Fibroblast of the aortic adventitia (primary cell): ENCODE data around the gene ZNF750. TPM values are rescaled to one million over a fixed set of nuclear protein-coding genes. Genes with fewer than 3 reads are reported as not detected.

Experiments
- DNase-seq: peaks from one replicate; pipeline ENCODE4 v3.0.0-alpha.2; 2010; ENCODE audit warnings: low read depth
- H3K4me3 ChIP-seq: 2 replicates; pipeline ENCODE4 v1.5.1; 2011; ENCODE audit warnings: low read depth, mild to moderate bottlenecking, control low read depth, low read length, moderate library complexity
- total RNA-seq: library from RNA; depleted of rRNA; stranded (reverse); fragments of >200 nt; gene quantifications from 2 replicates; pipeline ENCODE4 v1.2.3, GENCODE V29; 2012; ENCODE audit warnings: low replicate concordance
- TF ChIP-seq, protein P1 (sequence below): IDR thresholded peaks from 2 replicates; pipeline ENCODE4 v1.5.1; 2011; ENCODE audit warnings: mild to moderate bottlenecking, low read length, control low read depth, inconsistent platforms; ENCODE audit not compliant: insufficient read depth

ZNF750 gene
- total RNA-seq, 1 donor = not detected

DNA sequence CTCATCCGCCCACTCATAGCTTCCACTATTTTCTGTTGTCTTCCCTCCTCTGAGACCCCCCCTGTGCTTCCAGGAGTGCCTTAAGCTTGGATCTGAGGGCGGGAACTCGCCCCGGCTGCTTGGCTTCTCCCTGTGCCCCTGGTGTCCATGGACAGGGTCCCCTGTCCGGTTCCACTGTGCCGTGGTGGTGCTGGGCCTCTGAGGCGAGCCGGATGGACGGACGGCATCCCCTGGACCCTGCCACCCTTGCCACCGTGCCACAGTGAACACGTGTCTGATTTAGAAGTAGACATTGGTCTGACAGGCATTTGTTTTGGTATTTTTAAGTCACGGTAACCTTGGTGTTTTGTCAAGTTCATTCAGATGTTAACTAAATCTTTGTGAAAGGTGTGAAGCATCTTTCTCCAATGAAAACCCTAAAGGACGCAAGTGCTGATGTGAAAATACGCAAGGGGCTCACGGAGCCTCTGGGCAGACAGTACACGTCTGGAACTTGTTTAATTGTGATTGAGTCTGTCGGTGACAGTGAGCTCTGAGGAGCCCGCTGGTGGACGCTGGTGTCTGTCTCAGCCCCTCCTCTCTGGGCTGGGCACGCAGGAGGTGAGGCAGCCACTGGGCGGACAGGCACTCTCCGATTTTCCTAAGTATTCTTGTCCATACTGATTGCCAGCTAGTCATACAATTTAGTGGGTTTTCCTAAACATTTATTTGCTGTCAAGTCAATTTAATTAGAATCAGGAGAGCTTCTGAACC, 26.3 kb downstream of the ZNF750 start:
- no peak overlapping the region for H3K4me3 ChIP-seq
- TF ChIP-seq, protein P1, sequence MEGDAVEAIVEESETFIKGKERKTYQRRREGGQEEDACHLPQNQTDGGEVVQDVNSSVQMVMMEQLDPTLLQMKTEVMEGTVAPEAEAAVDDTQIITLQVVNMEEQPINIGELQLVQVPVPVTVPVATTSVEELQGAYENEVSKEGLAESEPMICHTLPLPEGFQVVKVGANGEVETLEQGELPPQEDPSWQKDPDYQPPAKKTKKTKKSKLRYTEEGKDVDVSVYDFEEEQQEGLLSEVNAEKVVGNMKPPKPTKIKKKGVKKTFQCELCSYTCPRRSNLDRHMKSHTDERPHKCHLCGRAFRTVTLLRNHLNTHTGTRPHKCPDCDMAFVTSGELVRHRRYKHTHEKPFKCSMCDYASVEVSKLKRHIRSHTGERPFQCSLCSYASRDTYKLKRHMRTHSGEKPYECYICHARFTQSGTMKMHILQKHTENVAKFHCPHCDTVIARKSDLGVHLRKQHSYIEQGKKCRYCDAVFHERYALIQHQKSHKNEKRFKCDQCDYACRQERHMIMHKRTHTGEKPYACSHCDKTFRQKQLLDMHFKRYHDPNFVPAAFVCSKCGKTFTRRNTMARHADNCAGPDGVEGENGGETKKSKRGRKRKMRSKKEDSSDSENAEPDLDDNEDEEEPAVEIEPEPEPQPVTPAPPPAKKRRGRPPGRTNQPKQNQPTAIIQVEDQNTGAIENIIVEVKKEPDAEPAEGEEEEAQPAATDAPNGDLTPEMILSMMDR = no peak
- DNase-seq = no peak

DNA sequence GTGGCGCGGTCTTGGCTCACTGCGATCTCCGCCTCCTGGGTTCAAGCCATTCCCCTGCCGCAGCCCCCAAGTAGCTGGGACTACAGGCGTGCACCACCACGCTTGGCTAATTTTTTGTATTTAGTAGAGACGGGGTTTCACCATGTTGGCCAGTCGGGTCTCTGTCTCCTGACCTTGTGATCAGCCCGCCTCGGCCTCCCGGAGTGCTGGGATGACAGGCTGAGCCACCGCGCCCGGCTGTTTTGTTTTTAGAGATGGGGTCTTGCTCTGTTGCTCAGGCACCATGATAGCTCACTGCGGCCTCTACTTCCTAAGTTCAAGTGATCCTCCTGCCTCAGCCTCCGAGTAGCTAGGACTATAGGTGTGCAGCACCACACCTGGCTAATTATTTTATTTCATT, 27.2 kb downstream of the ZNF750 start:
- no peak overlapping the region for H3K4me3 ChIP-seq
- no peak for DNase-seq
- TF ChIP-seq, protein P1 = no peak

DNA sequence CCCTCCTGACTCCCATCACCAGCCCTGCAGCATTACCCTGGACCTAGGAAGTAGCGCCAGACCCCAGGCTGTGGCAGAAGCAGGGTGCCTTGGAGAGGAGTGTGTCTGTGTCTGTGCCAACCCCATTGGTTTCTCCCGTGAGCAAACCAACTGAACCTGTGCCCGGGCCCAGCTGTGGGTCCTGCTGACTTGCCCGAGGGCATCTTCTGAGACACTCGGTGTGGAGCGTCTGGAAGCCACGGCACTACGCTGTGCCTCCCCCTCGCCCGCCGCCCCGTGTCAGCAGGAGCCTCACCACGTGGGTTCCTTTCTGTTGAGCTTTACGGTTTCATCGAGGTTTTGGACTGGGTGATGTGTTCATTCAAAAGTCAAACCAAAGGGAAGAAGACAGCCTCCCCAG, 27.8 kb downstream of the ZNF750 start:
- TF ChIP-seq, protein P1 = no peak
- H3K4me3 ChIP-seq = no peak overlapping the region
- no peak for DNase-seq

DNA sequence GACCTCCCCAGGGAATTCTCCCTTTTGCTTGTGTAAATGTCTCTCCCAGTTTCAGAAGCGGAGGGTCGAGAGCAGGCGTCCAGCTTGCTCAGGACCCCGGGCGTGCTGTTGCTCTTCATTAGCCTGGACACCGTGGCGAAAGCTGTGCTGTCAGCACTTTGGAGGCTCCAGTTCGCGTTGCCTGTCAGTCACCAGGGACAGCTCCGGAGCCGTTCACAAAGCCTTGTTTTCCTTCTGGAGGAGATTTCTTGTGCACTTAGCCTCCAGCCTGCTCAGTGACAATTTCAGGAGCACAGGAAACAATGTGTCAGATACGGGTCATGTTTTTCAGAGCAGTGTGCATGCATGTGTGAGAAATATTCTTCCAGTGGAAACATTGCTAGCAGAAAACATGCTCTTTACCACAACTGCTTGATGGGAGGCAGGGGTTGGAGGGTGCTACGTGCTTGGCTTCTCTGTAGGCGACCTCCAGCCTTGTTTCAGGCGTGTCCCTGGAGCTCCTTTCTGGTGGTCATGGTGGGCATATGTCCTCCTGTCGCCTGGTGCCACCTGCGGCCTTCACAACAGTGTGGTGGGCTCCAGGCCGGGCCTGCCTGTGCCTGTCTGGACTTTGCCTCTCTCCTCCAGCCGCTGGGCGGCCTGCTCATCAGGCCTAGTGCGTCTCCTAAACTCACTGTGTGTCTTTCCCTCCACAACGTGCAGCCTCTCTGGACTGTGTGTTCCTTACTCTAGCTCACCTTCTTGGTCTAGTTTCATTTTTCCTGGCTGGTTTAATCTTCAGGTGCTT, 29.0 kb downstream of the ZNF750 start:
- DNase-seq = no peak
- no peak overlapping the region for H3K4me3 ChIP-seq
- TF ChIP-seq, protein P1 = no peak

DNA sequence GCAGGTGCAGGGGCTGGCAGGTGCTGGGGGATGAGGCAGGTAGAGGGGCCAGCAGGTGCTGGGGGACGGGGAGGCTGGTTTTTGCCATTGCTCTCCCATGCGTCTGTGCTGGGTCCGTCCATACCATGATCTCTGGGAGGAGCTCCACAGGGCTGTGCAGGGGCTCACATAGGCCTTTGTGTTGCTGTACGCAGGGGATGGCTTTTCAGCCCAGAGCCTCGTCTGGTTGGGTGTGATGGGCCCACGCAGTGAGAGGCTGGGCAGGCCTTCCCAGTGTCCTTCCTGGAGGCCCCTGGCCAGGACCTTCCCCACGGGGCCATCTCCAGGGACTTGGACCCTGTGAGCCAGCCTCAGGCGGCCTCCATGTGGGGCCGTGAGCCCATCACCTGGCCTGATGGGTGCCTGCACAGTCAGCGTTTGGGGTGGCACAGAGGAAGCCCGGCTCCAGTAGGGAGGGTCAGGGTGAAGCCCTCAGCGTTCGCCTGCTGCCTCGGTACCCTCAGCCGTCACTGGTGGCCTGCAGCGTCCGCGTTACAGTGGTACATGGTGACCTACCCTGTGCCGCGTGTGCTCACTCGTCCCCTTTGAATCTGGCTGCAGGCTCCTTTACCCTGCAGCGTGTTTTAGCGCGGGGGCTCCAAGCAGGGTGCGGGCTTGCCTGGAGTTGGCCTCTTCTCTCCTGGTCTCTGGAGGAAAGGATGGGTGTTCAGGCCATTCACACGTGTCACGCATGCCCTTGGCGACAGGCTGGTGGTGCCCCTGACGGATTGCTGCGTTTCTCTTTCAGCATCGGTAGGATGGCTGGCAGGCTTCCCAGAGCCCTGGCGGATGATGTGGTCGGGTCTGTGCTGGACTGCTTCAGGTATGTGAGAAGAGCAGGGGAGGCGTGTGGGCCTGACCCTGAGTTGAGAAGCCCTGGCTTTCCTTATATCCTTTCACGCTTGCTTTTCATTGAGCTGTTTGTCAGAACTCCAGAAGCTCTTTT, 30.6 kb downstream of the ZNF750 start:
- no peak overlapping the region for H3K4me3 ChIP-seq
- DNase-seq = no peak
- TF ChIP-seq, protein P1 = no peak

DNA sequence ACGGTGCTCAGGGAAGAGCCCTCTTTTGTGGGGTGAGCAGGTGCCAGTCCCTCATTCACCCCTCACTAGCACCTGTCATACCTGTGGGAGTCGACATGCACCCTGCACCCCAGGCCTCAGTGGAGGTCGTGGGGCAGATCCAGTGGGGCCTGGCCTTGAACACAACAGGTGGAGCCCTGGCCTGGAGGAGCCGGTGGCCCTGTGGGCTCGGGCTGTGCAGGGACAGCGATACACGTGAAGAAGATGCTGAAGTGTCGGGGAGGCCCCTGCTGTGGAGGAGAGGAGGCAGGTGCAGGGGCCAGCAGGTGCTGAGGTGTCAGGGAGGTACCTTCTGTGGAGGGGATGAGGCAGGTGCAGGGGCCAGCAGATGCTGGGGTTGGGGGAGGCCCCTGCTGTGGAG, 31.8 kb downstream of the ZNF750 start:
- no peak for DNase-seq
- no peak overlapping the region for H3K4me3 ChIP-seq
- TF ChIP-seq, protein P1 = no peak
